Aorta (tissue), 5 donors: Measurements from ENCODE around the gene KIF20A. TPM values are rescaled to one million over a fixed set of nuclear protein-coding genes. Genes with fewer than 3 reads are reported as not detected.
A peak's percentile ranks its signal among the peaks of the same experiment; 100 is the strongest.

Experiments
- ATAC-seq: fragments of 200-7000 bp; cut with Tn5 transposase; one replicate; pipeline ENCODE4 v1.9.1; 2022; ENCODE audit warnings: moderate library complexity; ENCODE audit not compliant: low FRiP score
- DNase-seq, 2 donors: peaks; one replicate each; pipeline ENCODE4 v3.0.0-alpha.2; 2020
- H3K27ac ChIP-seq, 2 donors: one replicate each; pipeline ENCODE4 v1.5.1; 2013; ENCODE audit warnings: low read length in 2 of 2, mild to moderate bottlenecking in 2 of 2, moderate library complexity in 2 of 2, control low read depth in 1 of 2, inconsistent platforms in 1 of 2, low read depth in 1 of 2
- H3K27me3 ChIP-seq, 2 donors: one replicate each; pipeline ENCODE4 v1.6.1; 2013; ENCODE audit warnings: control low read depth in 1 of 2, low read length in 1 of 2, mild to moderate bottlenecking in 1 of 2, moderate library complexity in 1 of 2; ENCODE audit not compliant: insufficient read depth in 2 of 2, control insufficient read depth in 1 of 2
- H3K36me3 ChIP-seq, 2 donors: one replicate each; pipeline ENCODE4 v1.6.1; 2013; ENCODE audit warnings: control low read depth in 1 of 2, low read length in 1 of 2, mild to moderate bottlenecking in 1 of 2; ENCODE audit not compliant: insufficient read depth in 2 of 2, control insufficient read depth in 1 of 2
- H3K4me1 ChIP-seq, 2 donors: one replicate each; pipeline ENCODE4 v1.6.1; 2013; ENCODE audit warnings: low read length in 2 of 2, control low read depth in 1 of 2, mild to moderate bottlenecking in 1 of 2, moderate library complexity in 1 of 2; ENCODE audit not compliant: insufficient read depth in 2 of 2, control insufficient read depth in 1 of 2
- H3K4me3 ChIP-seq, 2 donors: one replicate each; pipeline ENCODE4 v1.5.1; 2013; ENCODE audit warnings: low read length in 2 of 2, control low read depth in 1 of 2, mild to moderate bottlenecking in 1 of 2
- H3K9me3 ChIP-seq: one replicate; pipeline ENCODE4 v1.6.1; 2013; ENCODE audit warnings: mild to moderate bottlenecking, low read length; ENCODE audit not compliant: control insufficient read depth
- WGBS, 2 donors: extraction: QIAGEN DNeasy Blood & Tissue Kit; methylation state at CpG; one replicate each; pipeline ENCODE4 v1.1.7; 2013; 5-methylcytosine and 5-hydroxymethylcytosine counted together
- intact Hi-C, 2 donors: fragments of 100-400 bp; cut with DNase I; formaldehyde crosslinking; loops; one replicate each; pipeline versions ENCODE4 v1.14.2 to v1.15.0; 2022
- polyA plus RNA-seq, 2 donors: library from polyadenylated mRNA; stranded (reverse); fragments of 200-250 nt; gene quantifications; one replicate each; pipeline ENCODE4 v1.2.3, GENCODE V29; 2013
- total RNA-seq, 2 donors: library from RNA; stranded (reverse); fragmentation: NEBNext Ultra II Directional; extraction: Animal tissue kit (Norgen Biotek cat#: 25700); gene quantifications; one replicate each; pipeline ENCODE4 v1.2.1, GENCODE V29; 2021
- donor health status: healthy with polysubstance abuse.
- donor health status: Bipolar disorder and iron deficiency.
- donor health status: DM: no; HTN: no; CAD: no.
- donor health status: DM: no; HTN: no; CAD: no.
- donor health status: DM: yes; HTN: yes; CAD: no.

Gene KIF20A
- total and polyA plus RNA-seq, 4 donors = 0.10 to 1.9 (median 0.82) TPM

GRCh38 chr5:138230981-138231589, 52.2 kb downstream of the KIF20A start:
- Histone ChIP-seq H3K4me3 (no peak overlapping the region), H3K27me3 (peaks cover 0 to 2% of the 10 kb centered on the region in 2 donors), H3K9me3 (peaks cover 4% of the 10 kb centered on the region), H3K4me1 (no peaks in the 10 kb centered on the region), H3K36me3 (no peaks in the 10 kb centered on the region), H3K27ac (no peak overlapping the region)
- intact Hi-C loops = no loop called here
- ATAC-seq (no peak), DNase-seq (peak in 1 of 2 donors; percentile 21)
- WGBS, 2 donors = 50 to 53% methylated on average over 7 of the region's 7 CpGs

GRCh38 chr5:138233280-138233679, 54.4 kb downstream of the KIF20A start:
- peak in 1 of 2 donors; percentile 5 for DNase-seq
- H3K4me1 ChIP-seq = no peaks in the 10 kb centered on the region
- H3K36me3 ChIP-seq = no peaks in the 10 kb centered on the region
- no peak overlapping the region for H3K27ac ChIP-seq
- intact Hi-C loops = no loop called here
- peaks cover 0 to 2% of the 10 kb centered on the region in 2 donors for H3K27me3 ChIP-seq
- H3K9me3 ChIP-seq = no peaks in the 10 kb centered on the region
- WGBS, 2 donors = 75 to 76% methylated on average over 2 of the region's 2 CpGs
- H3K4me3 ChIP-seq = no peak overlapping the region
- no peak for ATAC-seq

DNA sequence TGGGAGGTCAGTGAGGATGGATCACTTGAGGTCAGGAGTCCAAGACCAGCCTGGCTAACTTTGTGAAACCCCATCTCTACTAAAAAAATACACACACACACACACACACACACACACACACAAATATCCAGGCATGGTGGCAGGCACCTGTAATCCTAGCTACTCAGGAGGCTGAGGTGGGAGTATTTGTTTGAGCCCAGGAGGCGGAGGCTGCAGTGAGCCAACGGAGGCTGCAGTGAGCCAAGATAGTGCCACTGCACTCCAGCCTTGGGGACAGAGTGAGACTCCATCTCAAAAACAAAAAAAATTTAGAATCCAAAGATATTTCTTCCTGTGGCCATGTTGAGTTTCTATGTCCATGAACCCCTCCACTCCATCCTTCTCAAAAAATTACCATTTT, 55.7 kb downstream of the KIF20A start:
- intact Hi-C loops = no loop called here
- Histone ChIP-seq H3K36me3 (no peaks in the 10 kb centered on the region), H3K9me3 (no peaks in the 10 kb centered on the region), H3K4me3 (no peak overlapping the region), H3K27ac (no peak overlapping the region), H3K27me3 (peaks cover 0 to 2% of the 10 kb centered on the region in 2 donors), H3K4me1 (no peaks in the 10 kb centered on the region)
- ATAC-seq (no peak), DNase-seq (no peak)
- WGBS, 2 donors = 77 to 85% methylated on average over 2 of the region's 2 CpGs

Other genes with a start within 250 kb of the KIF20A start
- gene FAM13B, start 146.0 kb upstream of the KIF20A start, total RNA-seq = 10 to 100 TPM; 66.5 to 69.0 TPM
- gene FAM13B, start 146.0 kb upstream of the KIF20A start, polyA plus RNA-seq = 10 to 100 TPM; 26.0 to 29.6 TPM
- not detected for gene WNT8A, start 95.1 kb upstream of the KIF20A start, total RNA-seq
- gene WNT8A, start 95.1 kb upstream of the KIF20A start, polyA plus RNA-seq = not detected
- gene NME5, start 39.7 kb upstream of the KIF20A start, total RNA-seq = 1 to 10 TPM in 1 of 2 donors, under 1 TPM in 1; 0.58 to 2.1 TPM
- 1 to 10 TPM in 1 of 2 donors, not detected in 1; 2.6 TPM for gene NME5, start 39.7 kb upstream of the KIF20A start, polyA plus RNA-seq
- 10 to 100 TPM; 36.0 to 60.6 TPM for gene BRD8, start 482 bp upstream of the KIF20A start, total RNA-seq
- gene BRD8, start 482 bp upstream of the KIF20A start, polyA plus RNA-seq = 10 to 100 TPM; 21.2 to 62.6 TPM
- gene CDC23, start 34.2 kb downstream of the KIF20A start, total RNA-seq = 10 to 100 TPM; 17.8 to 21.1 TPM
- 10 to 100 TPM in 1 of 2 donors, 1 to 10 TPM in 1; 5.8 to 15.6 TPM for gene CDC23, start 34.2 kb downstream of the KIF20A start, polyA plus RNA-seq
- gene GFRA3, start 95.5 kb downstream of the KIF20A start, total RNA-seq = 1 to 10 TPM in 1 of 2 donors, under 1 TPM in 1; 0.55 to 3.2 TPM
- gene GFRA3, start 95.5 kb downstream of the KIF20A start, polyA plus RNA-seq = not detected
- not detected for gene CDC25C, start 152.7 kb downstream of the KIF20A start, total RNA-seq
- gene CDC25C, start 152.7 kb downstream of the KIF20A start, polyA plus RNA-seq = under 1 TPM in 1 of 2 donors, not detected in 1; 0.38 TPM
- gene FAM53C, start 159.2 kb downstream of the KIF20A start, total RNA-seq = 10 to 100 TPM; 25.8 to 26.7 TPM
- gene FAM53C, start 159.2 kb downstream of the KIF20A start, polyA plus RNA-seq = 10 to 100 TPM in 1 of 2 donors, 1 to 10 TPM in 1; 9.9 to 14.7 TPM
- gene KDM3B, start 173.6 kb downstream of the KIF20A start, total RNA-seq = 10 to 100 TPM; 55.9 to 66.0 TPM
- 10 to 100 TPM; 17.4 to 27.2 TPM for gene KDM3B, start 173.6 kb downstream of the KIF20A start, polyA plus RNA-seq